ENCODE data around the gene CNOT8. TPM values are rescaled to one million over a fixed set of nuclear protein-coding genes. Genes with fewer than 3 reads are reported as not detected.

Gene CNOT8
- total RNA-seq, 1 donor from 2014 or later = 82.5 TPM

- Histone ChIP-seq H3K36me3 (ENCODE audit: control insufficient read depth, insufficient read depth, low read length) (no peaks in the 10 kb centered on the region), H3K4me3 (ENCODE audit: low read depth, low read length) (no peak overlapping the region), H3K27me3 (ENCODE audit: control insufficient read depth, insufficient read depth, low read length) (no peaks in the 10 kb centered on the region)
- DNase-seq (ENCODE audit: low read depth) = no peak
- no peak for TF ChIP-seq CTCF (IDR thresholded peaks at IDR 0.05; ENCODE audit: insufficient read depth, low read length, poor library complexity, severe bottlenecking)
Observed at GRCh38 chr5:154844809-154845208, 13.6 kb upstream of the CNOT8 start.

GRCh38 chr5:154849264-154849785 is 9.1 kb upstream of the CNOT8 start:
- Histone ChIP-seq H3K36me3 (ENCODE audit: control insufficient read depth, insufficient read depth, low read length) (no peaks in the 10 kb centered on the region), H3K4me3 (ENCODE audit: low read depth, low read length) (no peak overlapping the region), H3K27me3 (ENCODE audit: control insufficient read depth, insufficient read depth, low read length) (no peaks in the 10 kb centered on the region)
- no peak for DNase-seq (ENCODE audit: low read depth)
- no peak for TF ChIP-seq CTCF (IDR thresholded peaks at IDR 0.05; ENCODE audit: insufficient read depth, low read length, poor library complexity, severe bottlenecking)

- no peak for DNase-seq (ENCODE audit: low read depth)
- Histone ChIP-seq H3K4me3 (ENCODE audit: low read depth, low read length) (peak overlapping the region; percentile 43), H3K36me3 (ENCODE audit: control insufficient read depth, insufficient read depth, low read length) (no peaks in the 10 kb centered on the region), H3K27me3 (ENCODE audit: control insufficient read depth, insufficient read depth, low read length) (no peaks in the 10 kb centered on the region)
- no peak for TF ChIP-seq CTCF (IDR thresholded peaks at IDR 0.05; ENCODE audit: insufficient read depth, low read length, poor library complexity, severe bottlenecking)
Observed at GRCh38 chr5:154849791-154850201, 8.6 kb upstream of the CNOT8 start.

GRCh38 chr5:154850255-154851062 is 8.0 kb upstream of the CNOT8 start, which contains the start of gene FAXDC2:
TSS of gene FAXDC2 (minus strand) at chr5:154850603. CDS start at chr5:154838178, 12,425 bp downstream.
- Histone ChIP-seq H3K4me3 (ENCODE audit: low read depth, low read length) (peak within 1 kb of the TSS; percentile 43), H3K27me3 (ENCODE audit: control insufficient read depth, insufficient read depth, low read length) (no peaks in the 10 kb centered on the region), H3K36me3 (ENCODE audit: control insufficient read depth, insufficient read depth, low read length) (no peaks in the 10 kb centered on the region)
- TF ChIP-seq CTCF (IDR thresholded peaks at IDR 0.05; ENCODE audit: insufficient read depth, low read length, poor library complexity, severe bottlenecking) = no peak
- DNase-seq (ENCODE audit: low read depth) = no peak

GRCh38 chr5:154851351-154851750 is 7.1 kb upstream of the CNOT8 start:
- TF ChIP-seq CTCF (IDR thresholded peaks at IDR 0.05; ENCODE audit: insufficient read depth, low read length, poor library complexity, severe bottlenecking) = no peak
- DNase-seq (ENCODE audit: low read depth) = no peak
- Histone ChIP-seq H3K4me3 (ENCODE audit: low read depth, low read length) (no peak overlapping the region), H3K27me3 (ENCODE audit: control insufficient read depth, insufficient read depth, low read length) (no peaks in the 10 kb centered on the region), H3K36me3 (ENCODE audit: control insufficient read depth, insufficient read depth, low read length) (no peaks in the 10 kb centered on the region)

All from kidney epithelial cell (primary cell).